Sciatic nerve (tissue), 2 donors: ENCODE measurements around the gene NAP1L5. TPM values are rescaled to one million over a fixed set of nuclear protein-coding genes. Genes with fewer than 3 reads are reported as not detected.
A peak's percentile ranks its signal among the peaks of the same experiment; 100 is the strongest.

Source experiments
- ATAC-seq: fragments of 200-7000 bp; cut with Tn5 transposase; one replicate; pipeline ENCODE4 v1.9.1; 2020; ENCODE audit warnings: mild to moderate bottlenecking, moderate library complexity
- DNase-seq: peaks from one replicate; pipeline ENCODE4 v3.0.0-alpha.2; 2020; ENCODE audit warnings: low spot score
- intact Hi-C: fragments of 100-400 bp; cut with DNase I; formaldehyde crosslinking; loops from one replicate; pipeline ENCODE4 v1.14.2; 2022
- total RNA-seq: library from RNA; stranded (reverse); fragmentation: NEBNext Ultra II Directional; extraction: Animal tissue kit (Norgen Biotek cat#: 25700); gene quantifications from one replicate; pipeline ENCODE4 v1.2.1, GENCODE V29; 2021
- donor health status: DM: no; HTN: no; CAD: no.
- donor health status: DM: no; HTN: no; CAD: no.

NAP1L5 gene
- total RNA-seq, 1 donor from 2014 or later = 7.9 TPM

DNA sequence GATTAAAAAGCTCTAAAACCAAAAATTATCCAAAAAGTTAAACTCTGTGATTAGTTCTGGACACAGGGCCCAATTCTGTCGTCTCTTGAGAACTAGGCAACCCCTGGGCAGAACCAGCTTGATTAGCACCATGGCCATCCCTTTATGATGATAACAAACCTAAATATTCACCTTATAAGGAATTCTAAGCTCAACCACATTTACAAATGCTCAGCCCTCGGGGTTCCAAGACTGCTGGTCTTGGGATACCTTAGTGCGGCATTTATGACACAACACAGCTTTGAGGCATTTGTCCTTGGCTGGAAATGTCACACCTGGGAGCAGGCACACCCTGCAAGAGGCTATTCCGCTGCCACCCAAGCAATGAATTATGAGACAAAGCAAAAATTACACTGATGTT, 27.5 kb upstream of the NAP1L5 start:
- intact Hi-C loops = no loop called here
- no peak for ATAC-seq
- no peak for DNase-seq

DNA sequence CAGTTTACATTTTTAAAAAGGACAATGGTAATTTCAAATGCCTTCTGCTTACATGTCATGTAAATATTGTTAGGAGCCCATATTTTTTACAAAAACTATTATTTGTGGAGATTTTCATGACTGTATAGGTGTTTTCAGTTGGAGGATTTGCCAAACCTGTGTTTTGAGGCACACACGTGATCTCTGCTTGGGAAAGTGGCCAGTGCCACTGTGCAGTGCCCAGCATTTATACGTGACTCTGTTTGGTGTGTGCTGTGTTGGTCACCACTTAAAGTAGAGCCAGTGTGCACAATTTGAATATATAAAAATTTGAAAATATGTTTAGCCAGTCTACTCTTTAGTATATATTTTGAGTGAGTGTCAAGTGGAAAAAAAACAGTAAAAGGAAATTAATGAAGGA, 26.8 kb upstream of the NAP1L5 start:
- ATAC-seq (no peak), DNase-seq (no peak)
- intact Hi-C loops = no loop called here

DNA sequence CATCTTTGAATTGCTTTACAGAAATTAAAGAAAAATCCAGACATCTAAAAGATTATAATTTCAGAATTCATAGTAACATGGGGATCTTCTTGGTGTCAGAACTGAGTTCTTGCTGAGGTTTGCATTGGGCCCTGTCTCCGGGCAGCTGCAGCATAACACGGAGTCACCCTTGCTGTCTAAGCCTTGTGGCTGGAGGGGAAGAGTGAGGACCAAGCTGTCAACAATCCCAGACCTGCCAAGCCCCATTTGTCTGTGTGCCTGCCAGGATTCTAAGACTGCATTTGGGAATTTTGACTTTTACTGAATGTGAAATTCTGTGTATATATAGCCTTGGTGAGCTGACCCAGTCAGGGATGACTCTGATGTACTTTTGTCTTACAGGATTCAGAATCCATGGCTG, 25.2 kb upstream of the NAP1L5 start:
- ATAC-seq (peak; percentile 44), DNase-seq (no peak)
- intact Hi-C loops = no loop called here

DNA sequence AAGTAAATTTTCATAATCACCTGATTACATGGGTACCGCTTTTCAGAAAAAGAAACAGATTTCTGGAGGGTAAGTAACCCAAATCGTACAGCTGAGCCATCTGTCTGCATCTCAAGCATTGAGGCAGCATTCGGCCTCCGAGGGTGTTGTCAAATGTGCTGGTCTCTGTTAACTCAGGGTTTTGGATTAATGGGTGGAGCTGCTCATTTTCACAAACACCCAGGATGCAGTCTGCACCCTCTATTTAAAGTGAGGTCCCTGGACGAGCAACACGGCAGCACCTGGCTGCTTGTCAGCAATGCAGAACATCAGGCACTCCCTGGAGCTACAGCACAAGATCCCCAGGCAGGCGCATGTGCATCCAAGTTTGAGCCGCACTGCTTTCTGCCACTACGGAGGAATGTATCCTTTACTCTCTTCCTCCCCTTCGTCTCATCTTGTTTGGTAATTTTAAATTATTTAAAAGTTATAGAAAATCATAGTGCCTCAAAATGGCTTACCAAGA, 24.7 kb upstream of the NAP1L5 start:
- intact Hi-C loops = no loop called here
- ATAC-seq (no peak), DNase-seq (no peak)

DNA sequence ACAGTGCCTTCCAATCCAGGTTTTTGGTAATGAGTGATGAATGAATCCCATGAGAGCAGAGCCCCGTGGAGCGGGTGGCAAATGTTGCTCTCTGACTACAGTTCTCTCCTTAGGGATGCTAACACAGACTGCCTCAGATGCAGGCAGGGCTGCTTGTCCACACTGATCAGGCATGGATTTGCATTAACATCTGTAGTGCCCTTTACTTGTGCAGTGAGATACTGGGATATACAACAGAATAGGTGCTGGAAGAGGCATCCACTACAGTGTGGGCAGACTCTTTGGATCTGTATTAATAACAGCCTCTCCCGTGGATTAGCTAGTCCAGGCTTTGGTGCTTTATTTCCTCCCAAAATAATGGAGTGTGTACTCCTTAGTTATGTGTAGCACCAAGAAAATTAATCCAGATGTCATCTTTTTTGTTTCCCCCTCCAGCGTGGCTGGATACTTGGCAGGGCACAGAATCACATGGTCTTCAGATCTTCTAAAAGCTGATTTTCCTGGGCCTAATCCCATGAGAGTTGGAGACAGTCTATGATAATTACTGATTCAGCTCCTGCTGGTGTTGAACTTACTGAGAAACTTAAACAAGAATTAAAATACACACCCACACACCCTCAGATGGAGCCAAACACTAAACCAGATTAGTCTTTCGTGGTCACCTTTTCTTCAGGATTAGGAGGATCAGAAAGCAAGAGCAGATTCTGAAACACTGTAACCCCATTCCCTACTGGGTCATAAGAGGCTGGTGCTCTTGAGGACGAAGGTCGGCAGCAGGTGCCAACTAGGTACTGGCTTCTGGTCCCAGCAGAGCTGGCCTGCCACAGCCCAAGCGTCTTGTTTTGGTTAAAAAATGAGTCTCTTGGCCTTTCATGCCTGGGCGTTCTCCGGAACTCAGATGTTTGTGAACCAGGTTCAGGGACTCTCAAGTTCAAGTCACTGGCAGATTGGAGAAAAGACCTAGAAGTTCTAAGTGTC, 23.1 kb upstream of the NAP1L5 start:
- intact Hi-C loops = no loop called here
- no peak for DNase-seq
- peak; percentile 62 for ATAC-seq

DNA sequence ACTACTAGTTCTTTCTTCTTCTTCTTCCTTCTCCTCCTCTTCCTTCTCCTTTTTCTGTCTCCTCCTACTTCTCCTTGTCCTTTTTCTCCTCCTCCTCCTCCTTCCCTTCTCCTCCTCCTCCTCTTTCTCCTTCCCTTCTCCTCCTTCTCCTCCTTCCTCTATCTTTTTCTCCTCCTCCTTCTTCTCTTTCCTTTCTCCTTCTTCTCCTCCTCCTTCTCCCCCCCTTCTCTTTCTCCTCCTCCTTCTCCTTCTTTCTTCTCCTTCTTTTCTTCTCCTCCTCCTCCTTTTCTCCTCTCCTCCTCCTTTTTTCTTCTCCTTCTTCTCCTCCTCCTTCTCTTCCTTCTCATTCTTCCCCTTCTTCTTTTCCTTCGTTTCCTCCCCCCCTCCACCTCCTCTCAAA, 21.8 kb upstream of the NAP1L5 start:
- no peak for ATAC-seq

DNA sequence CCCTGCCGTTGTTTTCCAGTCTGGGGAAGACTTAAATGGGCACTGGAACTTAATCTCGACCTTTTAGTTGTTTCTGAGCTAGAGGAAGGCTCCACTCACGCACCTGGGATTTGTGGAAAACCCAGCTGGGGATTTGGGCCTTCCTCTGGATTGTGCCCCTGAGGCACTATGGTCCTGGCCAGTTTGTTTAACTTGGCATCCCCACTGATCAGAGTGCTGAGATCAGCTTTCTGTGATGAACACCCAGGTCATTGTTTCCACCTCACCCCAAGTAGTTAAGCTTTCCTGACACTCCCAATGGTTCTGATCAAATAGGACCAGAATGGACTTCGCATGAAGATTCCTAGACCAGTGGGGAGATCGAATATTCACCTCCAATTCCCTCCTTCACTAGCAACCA, 20.5 kb upstream of the NAP1L5 start:
- DNase-seq (no peak), ATAC-seq (no peak)
- intact Hi-C loops = no loop called here

More for the DNA sequence above, 21.8 kb upstream of the NAP1L5 start:
- intact Hi-C loops = no loop called here
- no peak for DNase-seq

DNA sequence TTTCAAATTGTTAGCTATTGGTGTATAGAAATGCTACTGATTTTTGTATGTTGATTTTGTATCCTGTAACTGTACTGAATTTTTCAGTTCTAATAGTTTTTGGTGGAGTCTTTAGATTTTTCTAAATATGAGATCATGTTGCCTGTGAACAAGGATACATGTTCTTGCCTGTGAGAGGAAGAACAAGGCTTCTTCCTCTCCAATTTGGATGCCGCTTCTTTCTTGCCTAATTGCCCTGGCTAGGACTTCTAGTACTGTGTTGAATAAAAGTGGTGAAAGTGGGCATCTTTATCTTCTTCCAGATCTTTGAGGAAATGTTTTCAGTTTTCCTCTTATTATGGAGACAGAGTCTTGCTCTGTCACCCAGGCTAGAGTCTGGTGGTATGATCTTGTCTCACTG, 16.2 kb upstream of the NAP1L5 start:
- no peak for ATAC-seq
- intact Hi-C loops = no loop called here

DNA sequence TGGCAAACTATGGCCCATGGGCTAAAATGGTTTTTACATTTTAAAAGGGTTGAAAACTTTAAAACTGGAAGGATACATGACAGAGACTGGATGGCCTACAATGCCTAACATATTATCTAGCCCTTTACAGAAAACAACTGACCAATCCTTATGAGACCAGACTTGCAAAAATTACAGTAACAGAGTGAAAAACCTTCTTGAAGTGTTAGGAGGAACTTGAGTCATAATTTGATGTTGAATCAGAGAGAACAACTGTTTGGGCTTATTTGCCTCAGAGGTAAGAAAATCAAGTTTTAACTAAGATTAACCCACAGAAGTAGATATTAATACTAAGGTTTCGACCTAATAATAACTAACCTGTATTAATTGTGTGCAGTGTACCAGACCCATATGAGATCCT, 12.4 kb upstream of the NAP1L5 start:
- ATAC-seq (no peak), DNase-seq (no peak)
- intact Hi-C loops = loop anchor here (10.0 kb wide), 1 partner anchor 315 kb away; no protein-coding TSS in a partner anchor

More for the DNA sequence above, 16.2 kb upstream of the NAP1L5 start:
- no peak for DNase-seq

DNA sequence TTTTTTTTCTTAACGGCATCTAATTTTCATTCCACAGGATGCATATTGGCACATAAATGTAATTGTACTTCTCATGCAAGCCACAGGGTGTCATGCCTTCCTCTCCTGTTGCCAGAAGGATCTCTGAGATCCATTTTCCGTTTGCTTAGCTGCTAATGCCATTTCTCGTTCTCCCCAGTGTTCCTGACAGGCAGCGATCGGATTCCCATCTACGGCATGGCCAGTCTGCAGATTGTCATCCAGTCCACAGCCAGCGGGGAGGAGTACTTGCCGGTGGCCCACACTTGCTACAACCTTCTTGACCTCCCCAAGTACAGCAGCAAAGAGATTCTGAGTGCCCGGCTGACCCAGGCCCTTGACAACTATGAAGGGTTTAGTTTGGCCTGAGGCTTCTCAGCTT, 8.9 kb upstream of the NAP1L5 start:
- intact Hi-C loops = loop anchor here (10.0 kb wide), 1 partner anchor 318 kb away; no protein-coding TSS in a partner anchor
- no peak for DNase-seq
- peak; percentile 92 for ATAC-seq

DNA sequence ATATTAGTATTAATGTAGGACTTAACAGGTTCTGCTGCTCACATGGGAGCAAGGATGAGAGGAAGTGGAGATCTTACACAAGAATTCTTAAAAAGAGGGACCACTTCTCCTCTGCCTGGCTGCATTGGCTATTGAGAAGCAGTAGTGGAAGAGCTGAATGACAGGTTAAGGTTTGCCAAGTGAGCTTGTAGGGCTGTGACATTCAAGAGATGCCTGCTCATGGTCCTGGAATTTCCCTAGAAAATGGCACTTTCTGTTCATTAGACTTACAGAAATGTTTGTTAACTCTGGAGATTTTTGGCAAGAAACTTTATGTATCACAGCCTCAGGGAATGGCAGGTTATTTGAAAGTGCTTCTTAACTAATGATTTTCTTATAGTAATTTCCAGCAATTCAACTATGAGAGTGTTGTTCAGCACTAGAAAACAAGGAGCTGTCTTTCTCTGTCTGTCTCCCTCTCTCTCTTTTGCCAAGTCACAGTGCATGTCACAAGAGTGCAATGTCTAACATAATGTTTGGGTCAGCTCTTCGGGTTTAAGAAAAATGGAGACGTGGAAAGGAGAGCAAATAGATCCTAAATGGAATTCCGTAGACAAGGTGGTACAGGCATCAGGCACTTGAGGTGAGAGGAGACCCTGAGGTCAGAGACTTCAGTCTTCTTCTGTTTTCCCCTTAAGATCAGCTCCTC, 8.3 kb upstream of the NAP1L5 start:
- ATAC-seq (peak; percentile 23), DNase-seq (no peak)
- intact Hi-C loops = loop anchor here (10.0 kb wide), 1 partner anchor 319 kb away; no protein-coding TSS in a partner anchor

DNA sequence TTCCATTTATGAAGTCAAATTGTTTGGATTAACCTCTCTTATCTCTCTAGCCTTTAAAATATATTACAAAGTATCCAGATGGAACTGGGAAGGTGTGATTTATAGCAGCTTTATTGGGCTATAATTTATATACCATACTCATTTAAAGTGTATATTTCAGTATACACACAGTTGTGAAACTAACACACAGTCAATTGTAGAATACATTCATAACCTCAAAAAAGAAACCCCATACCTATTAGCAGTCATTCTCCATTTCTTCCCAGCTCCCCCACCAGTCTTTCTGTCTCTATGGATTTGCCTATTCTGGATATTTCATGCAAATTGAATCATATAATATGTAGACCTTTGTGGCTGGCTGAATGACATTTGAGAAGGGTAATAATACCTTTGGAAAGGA, 7.6 kb upstream of the NAP1L5 start:
- intact Hi-C loops = loop anchor here (10.0 kb wide), 1 partner anchor 320 kb away; no protein-coding TSS in a partner anchor
- DNase-seq = no peak
- ATAC-seq = no peak

DNA sequence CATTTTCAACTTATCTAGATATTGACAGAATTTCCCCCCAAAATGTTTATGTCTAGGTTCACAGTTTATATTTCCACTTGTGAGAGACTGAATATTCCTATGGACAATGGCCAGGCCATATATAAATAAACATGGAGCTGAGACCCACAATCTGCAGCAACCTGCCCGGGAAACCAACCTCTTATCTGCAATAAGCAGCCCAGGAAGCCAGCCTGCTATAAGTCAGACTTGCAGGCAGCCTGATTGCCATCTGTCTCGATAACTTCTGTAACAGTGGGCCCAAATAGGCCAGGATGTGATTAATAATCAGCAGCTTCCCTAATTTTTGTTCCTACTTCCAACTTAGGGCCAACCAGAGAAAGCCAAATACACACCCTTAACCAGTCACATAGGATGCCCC, 5.2 kb upstream of the NAP1L5 start:
- DNase-seq (no peak), ATAC-seq (no peak)
- intact Hi-C loops = loop anchor here (10.0 kb wide), 1 partner anchor 322 kb away; no protein-coding TSS in a partner anchor

DNA sequence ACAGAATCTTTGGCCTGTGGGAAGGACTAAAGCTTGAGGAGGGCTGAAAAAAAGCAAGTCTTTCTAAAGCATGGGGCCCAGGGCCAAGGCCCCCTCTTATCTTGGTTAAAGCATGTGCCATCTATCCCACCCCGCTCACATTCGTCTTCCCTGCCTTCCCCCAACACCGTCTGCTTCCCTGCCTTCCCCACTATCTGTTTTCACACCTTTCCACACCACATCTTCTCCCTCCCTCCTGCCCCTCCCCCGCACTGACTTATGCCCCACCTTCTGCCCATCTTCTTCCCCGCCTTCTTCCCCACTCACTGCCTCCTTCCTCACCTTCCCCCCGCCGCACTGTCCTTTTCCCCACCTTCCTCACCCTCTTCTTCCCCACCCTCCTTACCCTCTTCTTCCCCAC, 890 bp upstream of the NAP1L5 start:
- DNase-seq = no peak
- ATAC-seq = no peak
- intact Hi-C loops = no loop called here

DNA sequence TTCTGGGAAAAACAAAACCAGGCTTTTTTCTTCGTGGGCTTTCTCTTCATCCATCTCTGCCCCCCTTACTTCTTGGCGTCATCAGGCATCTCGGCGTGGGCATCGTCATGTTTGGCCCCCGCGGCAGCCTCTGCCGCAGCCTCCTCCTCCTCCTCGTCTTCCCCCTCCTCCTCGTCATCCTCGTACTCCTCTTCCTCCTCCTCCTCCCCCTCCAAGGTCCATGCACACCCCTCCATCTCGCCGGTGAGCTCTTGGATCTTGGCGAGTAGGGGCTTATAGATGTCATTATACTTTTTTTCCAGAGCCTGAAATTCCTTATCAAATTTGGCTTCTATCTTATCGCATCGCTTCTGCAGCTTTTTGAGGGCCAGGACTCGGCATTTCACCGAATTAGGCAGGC, 488 bp downstream of the NAP1L5 start:
- no peak for DNase-seq
- intact Hi-C loops = no loop called here
- peak; percentile 81 for ATAC-seq

DNA sequence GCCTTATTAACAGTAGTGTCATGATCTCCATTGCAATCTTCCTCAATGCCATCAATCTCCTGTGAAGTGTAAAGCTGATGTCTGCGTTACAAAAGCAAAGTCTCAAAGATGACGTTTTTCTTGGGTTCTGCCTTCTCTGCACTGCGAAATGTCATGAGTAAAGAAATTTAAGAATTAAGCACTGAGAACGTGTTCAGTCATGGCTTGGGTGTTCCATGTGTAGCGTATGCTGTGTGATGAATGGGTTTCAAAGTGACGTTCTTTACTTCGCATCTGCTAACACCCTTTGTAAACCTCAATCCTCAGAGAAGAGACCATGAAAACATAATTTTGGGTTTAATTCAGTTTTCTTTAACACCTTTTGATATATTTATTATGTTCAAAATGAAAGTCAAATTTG, 999 bp downstream of the NAP1L5 start:
- peak; percentile 39 for ATAC-seq
- DNase-seq = no peak
- intact Hi-C loops = no loop called here

DNA sequence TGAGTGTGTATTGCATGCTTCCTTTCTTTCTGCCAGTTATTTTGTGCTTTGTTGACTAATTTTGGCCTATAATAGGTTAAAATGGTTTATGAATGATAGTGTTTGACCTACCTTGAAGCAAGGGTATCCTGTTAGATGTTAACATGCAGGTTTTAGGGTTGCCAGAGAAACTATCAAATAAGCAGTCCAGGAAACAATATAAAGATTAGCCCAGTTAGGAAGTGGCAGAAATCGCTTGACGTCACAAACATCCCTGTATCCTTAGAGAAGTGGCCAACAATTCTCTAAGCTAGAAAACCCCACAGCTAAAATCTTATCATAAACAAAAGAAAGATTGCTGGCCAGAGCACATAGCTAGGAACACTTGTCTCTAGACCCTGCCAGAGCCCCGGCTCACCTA, 3.8 kb downstream of the NAP1L5 start:
- no peak for ATAC-seq
- no peak for DNase-seq
- intact Hi-C loops = no loop called here

DNA sequence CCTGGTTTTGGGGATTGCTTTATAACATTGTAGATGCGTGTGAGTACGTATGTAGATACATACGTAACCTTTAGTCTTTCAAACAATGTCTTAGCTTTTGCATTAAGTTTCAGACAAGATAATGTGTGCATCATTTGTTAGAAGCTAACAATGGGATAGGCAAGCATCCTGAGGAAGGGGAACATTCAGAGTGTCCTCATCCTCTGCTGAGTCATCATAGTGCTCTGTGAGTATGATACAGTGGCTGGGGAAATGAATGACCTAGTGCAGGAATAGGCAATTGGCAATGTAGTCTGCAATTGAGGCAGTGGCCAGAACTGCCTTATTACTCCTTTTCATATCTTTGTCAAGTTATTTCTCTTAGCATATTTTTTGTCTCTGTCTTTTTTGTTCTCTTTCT, 7.3 kb downstream of the NAP1L5 start:
- intact Hi-C loops = no loop called here
- DNase-seq (no peak), ATAC-seq (peak; percentile 75)

DNA sequence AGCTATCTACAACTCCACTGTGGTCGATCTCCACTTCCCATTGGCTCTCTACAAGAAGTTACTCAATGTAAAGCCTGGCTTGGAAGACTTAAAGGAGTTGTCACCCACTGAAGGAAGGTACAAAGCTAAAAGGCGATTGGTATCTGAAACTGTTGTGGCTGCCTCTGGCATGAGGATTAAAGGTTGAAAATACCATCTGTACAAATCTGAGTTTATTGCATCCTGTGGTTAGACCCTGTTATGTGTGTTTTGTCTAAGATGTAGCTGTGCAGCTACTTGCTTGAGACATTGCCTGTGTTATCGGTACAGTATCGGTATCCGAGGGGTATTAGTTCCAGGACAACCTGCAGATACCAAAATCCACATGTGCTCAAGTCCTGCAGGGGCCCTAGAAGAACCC, 16.4 kb downstream of the NAP1L5 start:
- intact Hi-C loops = no loop called here
- no peak for DNase-seq
- ATAC-seq = no peak

DNA sequence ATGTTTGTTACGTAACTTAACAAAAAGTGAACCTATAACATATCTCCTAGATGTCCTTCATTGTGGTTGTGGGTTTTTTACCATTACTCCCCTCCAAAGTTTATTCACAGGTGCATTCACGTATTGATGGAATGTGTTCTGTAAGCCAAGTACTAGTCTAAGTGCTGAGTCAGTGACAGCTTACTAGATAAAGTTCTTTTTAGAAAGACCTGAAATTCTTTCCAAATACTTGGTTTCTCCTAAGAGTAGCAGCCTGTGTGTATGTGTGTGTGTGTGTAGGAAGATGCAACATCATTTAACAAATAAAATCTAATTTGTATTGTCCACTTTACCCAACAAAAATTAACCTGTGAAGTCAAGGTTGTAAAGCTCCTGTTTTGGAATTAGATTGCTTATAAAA, 22.1 kb downstream of the NAP1L5 start:
- no peak for DNase-seq
- ATAC-seq = no peak
- intact Hi-C loops = no loop called here
